Activated CD8-positive, alpha-beta T cell treated with anti-CD3 and anti-CD28 coated beads for 36 hours (primary cell): ENCODE measurements around the gene TTC8. TPM values are rescaled to one million over a fixed set of nuclear protein-coding genes. Genes with fewer than 3 reads are reported as not detected.

Source experiments
- ATAC-seq: fragments of 200-7000 bp; cut with Tn5 transposase; one replicate; pipeline ENCODE4 v1.10.0; 2021; ENCODE audit warnings: mild to moderate bottlenecking, moderate library complexity
- CTCF ChIA-PET: fragments of 350-600 bp; sonication (Branson Sonifier 250); formaldehyde crosslinking; loops from one replicate; lab custom pipeline; 2021; ENCODE audit warnings: antibody characterized with exemption; lab: Charles Lee
- POLR2A ChIA-PET: fragments of 350-600 bp; sonication (Branson Sonifier 250); formaldehyde crosslinking; loops from one replicate; lab custom pipeline; 2021; ENCODE audit warnings: antibody characterized with exemption; lab: Charles Lee
- DNase-seq: peaks from one replicate; pipeline ENCODE4 v3.0.0-alpha.2; 2020
- H3K27ac Mint-ChIP-seq: one replicate; pipeline ENCODE4 v1.8.0; 2021; ENCODE audit warnings: mild to moderate bottlenecking, mixed read lengths
- H3K27me3 Mint-ChIP-seq: one replicate; pipeline ENCODE4 v1.8.0; 2021; ENCODE audit warnings: mixed read lengths
- H3K36me3 Mint-ChIP-seq: one replicate; pipeline ENCODE4 v1.8.0; 2021; ENCODE audit warnings: low read depth, mixed read lengths
- H3K4me1 Mint-ChIP-seq: one replicate; pipeline ENCODE4 v1.8.0; 2021; ENCODE audit warnings: low read depth, mixed read lengths
- H3K4me3 Mint-ChIP-seq: one replicate; pipeline ENCODE4 v1.8.0; 2021; ENCODE audit warnings: mild to moderate bottlenecking, moderate library complexity, mixed read lengths
- H3K9me3 Mint-ChIP-seq: one replicate; pipeline ENCODE4 v1.8.0; 2021; ENCODE audit warnings: mixed read lengths
- CTCF ChIP-seq: fragments of 200-600 bp; IDR thresholded peaks from one replicate; pipeline ENCODE4 v1.8.0; 2022; ENCODE audit warnings: antibody characterized with exemption, mild to moderate bottlenecking
- intact Hi-C: fragments of 100-400 bp; cut with micrococcal nuclease; formaldehyde crosslinking; loops from one replicate; pipeline ENCODE4 v1.10.0; 2022
- total RNA-seq, 2 experiments: library from RNA; stranded (reverse); gene quantifications; one replicate each; pipeline ENCODE4 v1.2.3, GENCODE V29; 2021

Gene TTC8
- total RNA-seq, 2 experiments from 2014 or later = 2.5 to 4.0 TPM

- Mint-ChIP-seq H3K27me3 (no peaks in the 10 kb centered on the region), H3K4me1 (no peaks in the 10 kb centered on the region), H3K27ac (no peak overlapping the region), H3K9me3 (no peaks in the 10 kb centered on the region), H3K36me3 (no peaks in the 10 kb centered on the region), H3K4me3 (no peak overlapping the region)
- intact Hi-C loops = no loop called here
- no peak for TF ChIP-seq CTCF
- POLR2A ChIA-PET = interaction anchor here (0.6 kb wide), 1 partner anchor 19 kb away, joined by 4 read pairs; no protein-coding TSS in a partner anchor
- CTCF ChIA-PET = no interaction called here
- DNase-seq (no peak), ATAC-seq (no peak)
These were observed 20.6 kb downstream of the TTC8 start for GRCh38 chr14:88844980-88845491.

GRCh38 chr14:88848571-88848970 is 24.1 kb downstream of the TTC8 start:
- CTCF ChIA-PET = no interaction called here
- H3K4me3 Mint-ChIP-seq = no peak overlapping the region
- ATAC-seq (no peak), DNase-seq (no peak)
- intact Hi-C loops = no loop called here
- no peak overlapping the region for H3K27ac Mint-ChIP-seq
- H3K9me3 Mint-ChIP-seq = no peaks in the 10 kb centered on the region
- H3K36me3 Mint-ChIP-seq = no peaks in the 10 kb centered on the region
- POLR2A ChIA-PET = no interaction called here
- TF ChIP-seq CTCF = no peak
- H3K27me3 Mint-ChIP-seq = no peaks in the 10 kb centered on the region
- no peaks in the 10 kb centered on the region for H3K4me1 Mint-ChIP-seq

- ATAC-seq (no peak), DNase-seq (no peak)
- intact Hi-C loops = no loop called here
- Mint-ChIP-seq H3K4me3 (no peak overlapping the region), H3K9me3 (no peaks in the 10 kb centered on the region), H3K36me3 (no peaks in the 10 kb centered on the region), H3K27ac (no peak overlapping the region), H3K4me1 (no peaks in the 10 kb centered on the region), H3K27me3 (no peaks in the 10 kb centered on the region)
- ChIA-PET CTCF (no interaction called here), POLR2A (no interaction called here)
- TF ChIP-seq CTCF = no peak
These were observed 25.3 kb downstream of the TTC8 start for GRCh38 chr14:88849716-88850115.

GRCh38 chr14:88851587-88851986 is 27.1 kb downstream of the TTC8 start:
- no peaks in the 10 kb centered on the region for H3K9me3 Mint-ChIP-seq
- DNase-seq (no peak), ATAC-seq (no peak)
- TF ChIP-seq CTCF = no peak
- H3K4me3 Mint-ChIP-seq = no peak overlapping the region
- ChIA-PET CTCF (no interaction called here), POLR2A (no interaction called here)
- intact Hi-C loops = no loop called here
- no peaks in the 10 kb centered on the region for H3K36me3 Mint-ChIP-seq
- no peaks in the 10 kb centered on the region for H3K4me1 Mint-ChIP-seq
- H3K27ac Mint-ChIP-seq = no peak overlapping the region
- no peaks in the 10 kb centered on the region for H3K27me3 Mint-ChIP-seq

GRCh38 chr14:88852632-88853031 is 28.2 kb downstream of the TTC8 start:
- no peak for TF ChIP-seq CTCF
- ChIA-PET POLR2A (no interaction called here), CTCF (interaction anchor here (0.9 kb wide), 1 partner anchor 103 kb away, joined by 3 read pairs; no protein-coding TSS in a partner anchor)
- no peaks in the 10 kb centered on the region for H3K9me3 Mint-ChIP-seq
- no peak overlapping the region for H3K4me3 Mint-ChIP-seq
- H3K27ac Mint-ChIP-seq = no peak overlapping the region
- ATAC-seq = no peak
- no peaks in the 10 kb centered on the region for H3K36me3 Mint-ChIP-seq
- DNase-seq = no peak
- H3K27me3 Mint-ChIP-seq = no peaks in the 10 kb centered on the region
- H3K4me1 Mint-ChIP-seq = no peaks in the 10 kb centered on the region
- intact Hi-C loops = no loop called here
